Liver (tissue), 3 donors: ENCODE data around the gene CMIP.

ENCODE experiments used
- ATF3 ChIP-seq: IDR thresholded peaks from 2 replicates; pipeline ENCODE4 v1.6.1; 2016; ENCODE audit warnings: antibody characterized with exemption
- CTCF ChIP-seq: fragments of 150-350 bp; IDR thresholded peaks from 2 replicates; pipeline ENCODE4 v1.5.1; 2017; ENCODE audit warnings: improper control_type of control experiment, low read depth, low read length; ENCODE audit not compliant: missing input control
- EGR1 ChIP-seq, 2 donors: IDR thresholded peaks; 2 replicates each; pipeline ENCODE4 v1.6.1; 2016 to 2018; ENCODE audit warnings: antibody characterized with exemption in 2 of 2, low read depth in 2 of 2
- FOXA2 ChIP-seq: IDR thresholded peaks from 2 replicates; pipeline ENCODE4 v1.6.1; 2016; ENCODE audit warnings: antibody characterized with exemption
- GABPA ChIP-seq, 2 donors: IDR thresholded peaks in 1 of 2; conservative IDR thresholded peaks in 1 of 2; 2 replicates each; pipeline ENCODE4 v1.6.1; 2016; ENCODE audit warnings: antibody characterized with exemption in 2 of 2, mild to moderate bottlenecking in 1 of 2, moderate library complexity in 1 of 2
- JUND ChIP-seq, 2 donors: IDR thresholded peaks; 2 replicates each; pipeline ENCODE4 v1.6.1; 2016; ENCODE audit warnings: antibody characterized with exemption in 2 of 2
- RAD21 ChIP-seq, 2 donors: IDR thresholded peaks; 2 replicates each; pipeline ENCODE4 v1.6.1; 2016; ENCODE audit warnings: antibody characterized with exemption in 2 of 2, mild to moderate bottlenecking in 2 of 2
- REST ChIP-seq: IDR thresholded peaks from 2 replicates; pipeline ENCODE4 v1.6.1; 2016; ENCODE audit warnings: antibody characterized with exemption, mild to moderate bottlenecking
- RXRA ChIP-seq, 2 donors: IDR thresholded peaks; 2 replicates each; pipeline ENCODE4 v1.6.1; 2017 to 2018; ENCODE audit warnings: antibody characterized with exemption in 2 of 2, mild to moderate bottlenecking in 1 of 2
- SP1 ChIP-seq: IDR thresholded peaks from 2 replicates; pipeline ENCODE4 v1.6.1; 2018; ENCODE audit warnings: antibody characterized with exemption, mild to moderate bottlenecking
- TAF1 ChIP-seq: conservative IDR thresholded peaks from 2 replicates; pipeline ENCODE4 v1.6.1; 2016; ENCODE audit warnings: antibody characterized with exemption, mild to moderate bottlenecking
- YY1 ChIP-seq: IDR thresholded peaks from 2 replicates; pipeline ENCODE4 v1.6.1; 2016; ENCODE audit warnings: antibody characterized with exemption, mild to moderate bottlenecking
- ZBTB33 ChIP-seq: IDR thresholded peaks from 2 replicates; pipeline ENCODE4 v1.6.1; 2016; ENCODE audit warnings: antibody characterized with exemption
- donor health status: healthy.
- donor health status: healthy.

- no peak for TF ChIP-seq RAD21 (IDR thresholded peaks at IDR 0.05)
- no peak for TF ChIP-seq CTCF
- no peak for TF ChIP-seq ZBTB33
- no peak for TF ChIP-seq EGR1 (IDR thresholded peaks at IDR 0.05; ENCODE audit: low read depth in 2 of 2)
- TF ChIP-seq JUND (IDR thresholded peaks at IDR 0.05), result no peak
- TF ChIP-seq FOXA2, result no peak
- no peak for TF ChIP-seq SP1
- no peak for TF ChIP-seq ATF3
- no peak for TF ChIP-seq YY1
- TF ChIP-seq REST, result no peak
- no peak for TF ChIP-seq GABPA (IDR thresholded peaks at IDR 0.05 in 1 of 2, conservative IDR thresholded peaks at IDR 0.05 in 1 of 2)
- TF ChIP-seq RXRA (IDR thresholded peaks at IDR 0.05), result peak; percentile 60 to 87
- no peak for TF ChIP-seq TAF1
Measured at GRCh38 chr16:81588326-81589081, 143.9 kb downstream of the CMIP start.
